ENCODE data around the gene TOE1. TPM values are rescaled to one million over a fixed set of nuclear protein-coding genes. Genes with fewer than 3 reads are reported as not detected.

The TOE1 gene
- total RNA-seq, 1 experiment from 2014 or later: 31.2 TPM

- Mint-ChIP-seq H3K27me3 (ENCODE audit: low read depth) (no peaks in the 10 kb centered on the region), H3K4me1 (peaks cover 15 to 22% of the 10 kb centered on the region in 2 experiments), H3K36me3 (ENCODE audit: insufficient read depth in 1 of 3, low read depth in 3 of 3) (no peaks in the 10 kb centered on the region), H3K4me3 (no peak overlapping the region), H3K27ac (no peak overlapping the region), H3K9me3 (no peaks in the 10 kb centered on the region)
- H3K4me1 ChIP-seq (ENCODE audit: insufficient read depth, low read length): peaks cover 5% of the 10 kb centered on the region; the same call in 1 of the 2 replicates
- H2BK12ac ChIP-seq (ENCODE audit: insufficient read length, low read depth, low read length): no peak overlapping the region
- no peaks in the 10 kb centered on the region for H4K20me1 ChIP-seq (ENCODE audit: control insufficient read depth, insufficient read depth, insufficient read length)
- no peak overlapping the region for H3K23ac ChIP-seq (ENCODE audit: insufficient read length, low read depth, low read length)
- no peak for TF ChIP-seq CTCF (conservative IDR thresholded peaks at IDR 0.05)
- H3K79me1 ChIP-seq (ENCODE audit: insufficient read depth, low read depth, low read length, poor library complexity, severe bottlenecking): no peaks in the 10 kb centered on the region
- no peak overlapping the region for H3K56ac ChIP-seq (ENCODE audit: insufficient read length, low read depth, low read length)
- H2BK20ac ChIP-seq (ENCODE audit: low read depth, low read length, poor library complexity, severe bottlenecking): no peak overlapping the region
- no peak overlapping the region for H4K91ac ChIP-seq (ENCODE audit: insufficient read length, low read depth, low read length)
- no peak overlapping the region for H2BK5ac ChIP-seq (ENCODE audit: insufficient read length, low read length)
- no peaks in the 10 kb centered on the region for H3K79me2 ChIP-seq (ENCODE audit: insufficient read depth, low read length)
- no peaks in the 10 kb centered on the region for H3K9me3 ChIP-seq (ENCODE audit: control insufficient read depth, low read depth, low read length)
- no peak overlapping the region for H3K4ac ChIP-seq (ENCODE audit: low read depth, low read length)
- no peak overlapping the region for H3K18ac ChIP-seq (ENCODE audit: insufficient read length, low read depth, low read length)
- H3K14ac ChIP-seq (ENCODE audit: insufficient read depth, low read length): no peak overlapping the region
- H2BK15ac ChIP-seq (ENCODE audit: low read depth, low read length): no peak overlapping the region
- H2BK120ac ChIP-seq (ENCODE audit: low read depth, low read length, poor library complexity, severe bottlenecking): no peak overlapping the region
- H2AFZ ChIP-seq (ENCODE audit: low read length): no peak overlapping the region
- no peaks in the 10 kb centered on the region for H3K27me3 ChIP-seq (ENCODE audit: insufficient read depth, low read length)
- H4K5ac ChIP-seq (ENCODE audit: insufficient read length, low read depth, low read length): no peak overlapping the region
- no peak overlapping the region for H3K9ac ChIP-seq (ENCODE audit: extremely low read depth, insufficient read length, low read length)
- WGBS (ENCODE audit: extremely low coverage, insufficient read length, low lambda C conversion rate): no CpG with 5 or more reads among the region's 6 CpGs
- no peaks in the 10 kb centered on the region for H3K23me2 ChIP-seq (ENCODE audit: insufficient read length, low read depth, low read length, poor library complexity, severe bottlenecking)
- H3K27ac ChIP-seq (ENCODE audit: insufficient read length, low read depth, low read length): no peak overlapping the region
- no peak overlapping the region for H3T11ph ChIP-seq (ENCODE audit: low read length)
- H4K8ac ChIP-seq (replicated peaks; ENCODE audit: insufficient read length, low read depth, low read length): no peak overlapping the region
- H3K4me2 ChIP-seq (ENCODE audit: insufficient read depth, insufficient read length, low read length): no peak overlapping the region
- DNase-seq: no peak
- no peak overlapping the region for H2AK5ac ChIP-seq (ENCODE audit: insufficient read length, low read length)
These were observed 25.1 kb downstream of the TOE1 start for GRCh38 chr1:45365051-45365450.
